Activated CD4-positive, alpha-beta T cell treated with anti-CD3 and anti-CD28 coated beads for 4 hours (primary cell): ENCODE measurements around the gene GSG1L.
A peak's percentile ranks its signal among the peaks of the same experiment; 100 is the strongest.

Source experiments
- DNase-seq, 2 donors: peaks; one replicate each; pipeline ENCODE4 v3.0.0-alpha.2; 2020

Gene GSG1L

GRCh38 chr16:27767971-27768591, 295.4 kb downstream of the GSG1L start:
- no peak for DNase-seq

GRCh38 chr16:27767081-27767480, 296.4 kb downstream of the GSG1L start:
- no peak for DNase-seq

- no peak for DNase-seq
Measured at GRCh38 chr16:27766236-27766925, 297.1 kb downstream of the GSG1L start.

- DNase-seq, result no peak
Measured at GRCh38 chr16:27764869-27765675, 298.4 kb downstream of the GSG1L start.

GRCh38 chr16:27764427-27764826, 299.1 kb downstream of the GSG1L start:
- DNase-seq, result no peak

- DNase-seq, result no peak
Measured at GRCh38 chr16:27762441-27762840, 301.1 kb downstream of the GSG1L start.

GRCh38 chr16:27761816-27762215, 301.7 kb downstream of the GSG1L start:
- no peak for DNase-seq

- DNase-seq, result no peak
Measured at GRCh38 chr16:27760789-27761176, 302.7 kb downstream of the GSG1L start.

GRCh38 chr16:27759967-27760788, 303.3 kb downstream of the GSG1L start:
- DNase-seq, result no peak

GRCh38 chr16:27759301-27759871, 304.1 kb downstream of the GSG1L start:
- DNase-seq, result no peak

GRCh38 chr16:27758544-27758943, 305.0 kb downstream of the GSG1L start:
- DNase-seq, result no peak

GRCh38 chr16:27756206-27756970, 307.1 kb downstream of the GSG1L start:
- DNase-seq, result no peak

GRCh38 chr16:27754788-27755690, 308.5 kb downstream of the GSG1L start:
- DNase-seq, result no peak

GRCh38 chr16:27753563-27753962, 310.0 kb downstream of the GSG1L start:
- no peak for DNase-seq

GRCh38 chr16:27752241-27752640, 311.3 kb downstream of the GSG1L start:
- no peak for DNase-seq

- no peak for DNase-seq
Measured at GRCh38 chr16:27751676-27752075, 311.8 kb downstream of the GSG1L start.

- DNase-seq, result no peak
Measured at GRCh38 chr16:27751233-27751632, 312.3 kb downstream of the GSG1L start.

- DNase-seq, result no peak
Measured at GRCh38 chr16:27749946-27750345, 313.6 kb downstream of the GSG1L start.

- no peak for DNase-seq
Measured at GRCh38 chr16:27749547-27749875, 314.0 kb downstream of the GSG1L start.

- peak in 1 of 2 donors; percentile 24 for DNase-seq
Measured at GRCh38 chr16:27748868-27749546, 314.5 kb downstream of the GSG1L start.
